Measurements from ENCODE around the gene PCLO. TPM values are rescaled to one million over a fixed set of nuclear protein-coding genes. Genes with fewer than 3 reads are reported as not detected.

The PCLO gene
- polyA plus RNA-seq, 1 donor (not counting 4 experiments of a cell fraction or from before 2014, with no cell fraction given) = 1.8 TPM

- no peak overlapping the region for H3K27ac ChIP-seq (ENCODE audit: control insufficient read depth, insufficient read depth, low read length)
- H3K9me1 ChIP-seq (ENCODE audit: control insufficient read depth, extremely low read depth, insufficient read depth, low read length) = no peaks in the 10 kb centered on the region
- no peaks in the 10 kb centered on the region for H3K4me1 ChIP-seq (ENCODE audit: control insufficient read depth, extremely low read depth, insufficient read depth, low read length)
- H3K4me2 ChIP-seq (ENCODE audit: control insufficient read depth, extremely low read depth, insufficient read depth, low read depth, low read length) = no peak overlapping the region
- TF ChIP-seq CTCF (optimal IDR thresholded peaks at IDR 0.05 in 1 of 3, IDR thresholded peaks at IDR 0.05 in 1 of 3, conservative IDR thresholded peaks at IDR 0.05 in 1 of 3; ENCODE audit: extremely low read depth in 1 of 3, insufficient read depth in 2 of 3, low read length in 3 of 3) (no peak), EZH2 (IDR thresholded peaks at IDR 0.05; ENCODE audit: low read length) (no peak)
- H3K9ac ChIP-seq (ENCODE audit: control insufficient read depth, extremely low read depth, insufficient read depth, low read length) = no peak overlapping the region
- dilution Hi-C loops (cut with MboI; ENCODE audit: extremely low pct_ligation_motif_present, low sequenced_read_pairs) = no loop called here
- FAIRE-seq = no peak
- no peaks in the 10 kb centered on the region for H3K36me3 ChIP-seq (ENCODE audit: control insufficient read depth in 2 of 2, extremely low read depth in 1 of 2, insufficient read depth in 2 of 2, low read length in 2 of 2)
- H3K9me3 ChIP-seq (ENCODE audit: control insufficient read depth, low read depth, low read length) = no peaks in the 10 kb centered on the region
- no peaks in the 10 kb centered on the region for H3K27me3 ChIP-seq (ENCODE audit: control insufficient read depth, extremely low read depth, insufficient read depth, low read length)
- H2AFZ ChIP-seq (ENCODE audit: control insufficient read depth, low read length) = no peak overlapping the region
- no peak for DNase-seq (ENCODE audit: low read depth, low spot score)
- H3K79me2 ChIP-seq (ENCODE audit: control insufficient read depth, insufficient read depth, low read length) = no peaks in the 10 kb centered on the region
- H4K20me1 ChIP-seq (ENCODE audit: control insufficient read depth, extremely low read depth, insufficient read depth, low read length) = no peaks in the 10 kb centered on the region
- no peak overlapping the region for H3K4me3 ChIP-seq (ENCODE audit: control insufficient read depth in 2 of 3, extremely low read depth in 1 of 3, insufficient read depth in 2 of 3, low read depth in 1 of 3, low read length in 3 of 3)
Observed at GRCh38 chr7:82821037-82821436, 341.6 kb downstream of the PCLO start.

- no peak overlapping the region for H3K9ac ChIP-seq (ENCODE audit: control insufficient read depth, extremely low read depth, insufficient read depth, low read length)
- no peaks in the 10 kb centered on the region for H3K4me1 ChIP-seq (ENCODE audit: control insufficient read depth, extremely low read depth, insufficient read depth, low read length)
- H3K36me3 ChIP-seq (ENCODE audit: control insufficient read depth in 2 of 2, extremely low read depth in 1 of 2, insufficient read depth in 2 of 2, low read length in 2 of 2) = no peaks in the 10 kb centered on the region
- no peak overlapping the region for H3K27ac ChIP-seq (ENCODE audit: control insufficient read depth, insufficient read depth, low read length)
- DNase-seq (ENCODE audit: low read depth, low spot score) (no peak), FAIRE-seq (no peak)
- no peaks in the 10 kb centered on the region for H3K9me1 ChIP-seq (ENCODE audit: control insufficient read depth, extremely low read depth, insufficient read depth, low read length)
- H3K27me3 ChIP-seq (ENCODE audit: control insufficient read depth, extremely low read depth, insufficient read depth, low read length) = no peaks in the 10 kb centered on the region
- H3K4me2 ChIP-seq (ENCODE audit: control insufficient read depth, extremely low read depth, insufficient read depth, low read depth, low read length) = no peak overlapping the region
- H3K79me2 ChIP-seq (ENCODE audit: control insufficient read depth, insufficient read depth, low read length) = no peaks in the 10 kb centered on the region
- H2AFZ ChIP-seq (ENCODE audit: control insufficient read depth, low read length) = no peak overlapping the region
- H3K9me3 ChIP-seq (ENCODE audit: control insufficient read depth, low read depth, low read length) = no peaks in the 10 kb centered on the region
- dilution Hi-C loops (cut with MboI; ENCODE audit: extremely low pct_ligation_motif_present, low sequenced_read_pairs) = no loop called here
- no peaks in the 10 kb centered on the region for H4K20me1 ChIP-seq (ENCODE audit: control insufficient read depth, extremely low read depth, insufficient read depth, low read length)
- no peak for TF ChIP-seq CTCF (optimal IDR thresholded peaks at IDR 0.05 in 1 of 3, IDR thresholded peaks at IDR 0.05 in 1 of 3, conservative IDR thresholded peaks at IDR 0.05 in 1 of 3; ENCODE audit: extremely low read depth in 1 of 3, insufficient read depth in 2 of 3, low read length in 3 of 3)
- no peak for TF ChIP-seq EZH2 (IDR thresholded peaks at IDR 0.05; ENCODE audit: low read length)
- H3K4me3 ChIP-seq (ENCODE audit: control insufficient read depth in 2 of 3, extremely low read depth in 1 of 3, insufficient read depth in 2 of 3, low read depth in 1 of 3, low read length in 3 of 3) = no peak overlapping the region
Observed at GRCh38 chr7:82818171-82818570, 344.5 kb downstream of the PCLO start.

All from keratinocyte (primary cell).